Smooth muscle cell (in vitro differentiated cells): ENCODE data around the gene CMSS1. TPM values are rescaled to one million over a fixed set of nuclear protein-coding genes. Genes with fewer than 3 reads are reported as not detected.

Experiments
- DNase-seq: peaks from one replicate; lab custom pipeline; 2025; ENCODE audit not compliant: unreplicated experiment; lab: John Stamatoyannopoulos, UW
- H2AFZ ChIP-seq: fragments of 200-600 bp; sonication (generic); 2 replicates; pipeline ENCODE4 v1.6.0; 2016; ENCODE audit warnings: antibody characterized with exemption, low read depth, mild to moderate bottlenecking
- H3F3A ChIP-seq: fragments of 200-600 bp; sonication (generic); 2 replicates; pipeline ENCODE4 v1.6.0; 2017; ENCODE audit warnings: antibody characterized with exemption, low read depth
- H3K27ac ChIP-seq: fragments of 200-600 bp; sonication (generic); 2 replicates; pipeline ENCODE4 v1.5.1; 2016; ENCODE audit warnings: low read depth, mild to moderate bottlenecking
- H3K27me3 ChIP-seq: fragments of 200-600 bp; sonication (generic); 2 replicates; pipeline ENCODE4 v1.6.1; 2016; ENCODE audit warnings: low read depth, mild to moderate bottlenecking
- H3K36me3 ChIP-seq: fragments of 200-600 bp; sonication (generic); 2 replicates; pipeline ENCODE4 v1.5.1; 2016; ENCODE audit warnings: low read depth
- H3K4me1 ChIP-seq: fragments of 200-600 bp; sonication (generic); 2 replicates; pipeline ENCODE4 v1.5.1; 2016; ENCODE audit warnings: low read depth
- H3K4me2 ChIP-seq: fragments of 200-600 bp; sonication (generic); 2 replicates; pipeline ENCODE4 v1.6.0; 2016; ENCODE audit warnings: mild to moderate bottlenecking
- H3K4me3 ChIP-seq: fragments of 200-600 bp; sonication (generic); 2 replicates; pipeline ENCODE4 v1.5.1; 2016; ENCODE audit warnings: mild to moderate bottlenecking
- H3K79me2 ChIP-seq: fragments of 200-600 bp; sonication (generic); 2 replicates; pipeline ENCODE4 v1.6.0; 2016; ENCODE audit warnings: low read depth, mild to moderate bottlenecking
- H3K9ac ChIP-seq: fragments of 200-600 bp; sonication (generic); 2 replicates; pipeline ENCODE4 v1.6.0; 2016; ENCODE audit warnings: low read depth
- H3K9me3 ChIP-seq: fragments of 200-600 bp; sonication (generic); replicated peaks from 2 replicates; pipeline ENCODE4 v1.5.1; 2016; ENCODE audit warnings: low read depth
- H4K20me1 ChIP-seq: fragments of 200-600 bp; sonication (generic); 2 replicates; pipeline ENCODE4 v1.6.0; 2016; ENCODE audit warnings: low read depth
- WGBS: methylation state at CpG from one replicate; pipeline ENCODE4 v1.1.7; 2016; ENCODE audit warnings: low lambda C conversion rate; 5-methylcytosine and 5-hydroxymethylcytosine counted together
- polyA plus RNA-seq: library from polyadenylated mRNA; unstranded; fragments of >200 nt; fragmentation: Nextera tagmentation; extraction: Ambion mirVana; gene quantifications from 2 replicates; pipeline ENCODE4 v1.2.1, GENCODE V29; 2016
- total RNA-seq: library from RNA; depleted of rRNA; stranded (reverse); fragments of >200 nt; gene quantifications from 2 replicates; pipeline ENCODE4 v1.2.3, GENCODE V29; 2014
- TF ChIP-seq, protein P1 (sequence below): fragments of 200-600 bp; sonication (generic); IDR thresholded peaks from 2 replicates; pipeline ENCODE4 v1.5.1; 2017; ENCODE audit warnings: borderline replicate concordance, mild to moderate bottlenecking, antibody characterized with exemption; ENCODE audit not compliant: insufficient read depth, poor library complexity, severe bottlenecking

Gene CMSS1
- total and polyA plus RNA-seq, 2 experiments from 2014 or later, result 19.2 to 24.1 TPM

DNA sequence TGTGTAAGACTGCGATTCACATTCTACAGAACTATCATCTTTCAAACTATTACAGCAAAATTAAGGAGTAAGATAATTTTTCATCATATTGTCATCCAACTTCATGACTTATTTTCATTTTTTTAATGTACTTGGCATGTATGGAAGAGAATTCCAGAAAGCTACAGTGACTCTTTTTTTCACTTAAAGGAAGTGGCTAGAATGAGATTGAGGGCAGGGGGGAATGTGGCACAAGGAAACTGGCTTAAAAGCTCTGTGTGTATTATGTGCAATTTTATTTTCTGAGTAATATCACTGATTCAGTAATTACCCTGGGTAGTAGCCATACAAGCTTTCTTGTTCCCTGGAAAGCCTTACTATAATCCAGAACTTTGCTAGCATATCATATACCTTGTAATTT, 202.1 kb downstream of the CMSS1 start:
- Histone ChIP-seq H4K20me1 (no peaks in the 10 kb centered on the region), H3K79me2 (no peaks in the 10 kb centered on the region), H3K9me3 (peaks cover 5% of the 10 kb centered on the region), H3F3A (no peaks in the 10 kb centered on the region), H3K36me3 (no peaks in the 10 kb centered on the region), H3K4me2 (peak overlapping the region; percentile 27), H3K4me1 (no peaks in the 10 kb centered on the region), H3K27me3 (no peaks in the 10 kb centered on the region), H3K27ac (peak overlapping the region; percentile 44), H3K9ac (no peak overlapping the region), H2AFZ (no peak overlapping the region), H3K4me3 (no peak overlapping the region)
- no peak for DNase-seq
- TF ChIP-seq, protein P1, sequence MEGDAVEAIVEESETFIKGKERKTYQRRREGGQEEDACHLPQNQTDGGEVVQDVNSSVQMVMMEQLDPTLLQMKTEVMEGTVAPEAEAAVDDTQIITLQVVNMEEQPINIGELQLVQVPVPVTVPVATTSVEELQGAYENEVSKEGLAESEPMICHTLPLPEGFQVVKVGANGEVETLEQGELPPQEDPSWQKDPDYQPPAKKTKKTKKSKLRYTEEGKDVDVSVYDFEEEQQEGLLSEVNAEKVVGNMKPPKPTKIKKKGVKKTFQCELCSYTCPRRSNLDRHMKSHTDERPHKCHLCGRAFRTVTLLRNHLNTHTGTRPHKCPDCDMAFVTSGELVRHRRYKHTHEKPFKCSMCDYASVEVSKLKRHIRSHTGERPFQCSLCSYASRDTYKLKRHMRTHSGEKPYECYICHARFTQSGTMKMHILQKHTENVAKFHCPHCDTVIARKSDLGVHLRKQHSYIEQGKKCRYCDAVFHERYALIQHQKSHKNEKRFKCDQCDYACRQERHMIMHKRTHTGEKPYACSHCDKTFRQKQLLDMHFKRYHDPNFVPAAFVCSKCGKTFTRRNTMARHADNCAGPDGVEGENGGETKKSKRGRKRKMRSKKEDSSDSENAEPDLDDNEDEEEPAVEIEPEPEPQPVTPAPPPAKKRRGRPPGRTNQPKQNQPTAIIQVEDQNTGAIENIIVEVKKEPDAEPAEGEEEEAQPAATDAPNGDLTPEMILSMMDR, result no peak
- 100% methylated on average over 1 of the region's 1 CpG for WGBS

DNA sequence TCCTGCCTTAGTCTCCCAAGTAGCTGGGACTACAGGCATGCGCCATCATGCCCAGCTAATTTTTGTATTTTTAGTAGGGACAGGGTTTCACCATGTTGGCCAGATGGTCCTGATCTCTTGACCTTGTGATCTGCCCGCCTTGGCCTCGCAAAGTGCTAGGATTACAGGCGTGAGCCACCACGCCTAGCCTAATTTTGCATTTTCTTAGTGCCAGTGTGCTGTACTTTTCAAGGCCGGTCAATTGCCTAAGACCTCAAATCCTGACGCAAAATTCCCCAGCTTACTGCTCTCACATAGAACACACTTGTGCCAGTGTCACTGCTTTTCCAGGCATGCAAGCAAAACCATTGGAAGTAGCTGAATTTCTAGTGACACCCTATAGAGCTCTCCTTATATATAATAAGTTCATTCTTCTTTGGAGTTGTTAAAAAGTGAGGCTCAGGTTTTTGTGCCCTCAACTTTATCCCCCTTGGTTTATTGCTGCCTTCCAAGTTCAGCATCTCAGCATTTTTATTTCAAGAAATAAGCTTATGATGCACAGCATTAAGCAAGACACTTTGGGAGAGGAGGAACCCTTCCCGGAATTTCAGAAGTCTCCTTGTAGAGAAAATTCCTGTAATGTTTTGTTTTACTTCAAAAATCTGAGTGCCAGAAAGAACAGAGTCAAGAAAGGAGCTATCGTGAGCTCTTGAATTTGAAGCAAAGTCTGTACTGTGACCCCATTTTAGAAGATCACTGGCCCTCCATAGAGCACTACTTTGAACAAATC, 203.4 kb downstream of the CMSS1 start:
- no peaks in the 10 kb centered on the region for H3K36me3 ChIP-seq
- no peak overlapping the region for H3K9ac ChIP-seq
- no peaks in the 10 kb centered on the region for H3K9me3 ChIP-seq
- no peak overlapping the region for H3K4me2 ChIP-seq
- no peaks in the 10 kb centered on the region for H4K20me1 ChIP-seq
- no peak overlapping the region for H2AFZ ChIP-seq
- no peaks in the 10 kb centered on the region for H3F3A ChIP-seq
- DNase-seq, result no peak
- H3K4me3 ChIP-seq, result no peak overlapping the region
- TF ChIP-seq, protein P1, result no peak
- H3K4me1 ChIP-seq, result no peaks in the 10 kb centered on the region
- H3K27ac ChIP-seq, result no peak overlapping the region
- no peaks in the 10 kb centered on the region for H3K27me3 ChIP-seq
- 87% methylated on average over 9 of the region's 9 CpGs for WGBS
- H3K79me2 ChIP-seq, result no peaks in the 10 kb centered on the region

DNA sequence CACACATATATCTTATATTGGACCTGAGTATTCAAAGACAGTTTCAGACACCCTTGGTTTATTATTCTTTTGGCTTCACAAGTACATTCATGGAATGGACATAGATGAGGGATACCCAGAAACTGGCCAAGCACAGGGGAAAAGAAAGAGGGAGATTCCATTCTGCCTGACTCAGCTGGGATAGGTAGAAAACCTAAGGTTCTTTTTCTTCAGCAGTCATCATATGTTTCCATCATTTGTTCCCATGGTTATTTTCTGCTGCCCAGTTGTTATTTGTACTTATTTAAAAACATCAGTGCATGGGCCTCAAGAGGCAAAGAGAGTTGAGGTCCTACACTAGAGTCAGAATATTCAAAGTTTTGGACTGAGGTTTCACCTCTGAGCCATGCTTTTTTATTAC, 204.8 kb downstream of the CMSS1 start:
- Histone ChIP-seq H3F3A (no peaks in the 10 kb centered on the region), H4K20me1 (no peaks in the 10 kb centered on the region), H3K4me1 (no peaks in the 10 kb centered on the region), H3K36me3 (no peaks in the 10 kb centered on the region), H3K9ac (peak overlapping the region; percentile 52), H3K27ac (peak overlapping the region; percentile 87), H3K27me3 (no peaks in the 10 kb centered on the region), H3K9me3 (no peaks in the 10 kb centered on the region), H3K79me2 (no peaks in the 10 kb centered on the region), H2AFZ (no peak overlapping the region), H3K4me2 (no peak overlapping the region), H3K4me3 (no peak overlapping the region)
- DNase-seq, result no peak
- TF ChIP-seq, protein P1, result no peak

DNA sequence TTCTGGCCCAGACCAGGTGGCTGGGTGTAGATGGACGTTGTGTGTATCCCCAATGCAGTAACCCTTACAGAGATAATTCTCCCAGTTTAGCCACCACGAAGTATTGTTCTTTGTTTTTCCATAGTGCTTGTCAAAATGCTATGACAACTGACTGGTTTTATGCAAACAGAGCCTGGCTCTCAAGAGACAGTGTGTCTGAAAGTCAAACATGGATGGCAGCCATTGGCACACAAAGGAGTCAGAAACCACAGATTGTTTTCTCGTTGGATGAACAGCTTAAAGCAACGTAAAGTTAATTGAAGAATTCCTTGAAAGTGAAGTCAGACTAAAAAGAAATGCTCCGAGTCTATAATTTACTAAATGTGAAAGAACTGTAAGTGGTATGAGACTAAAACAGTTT, 205.5 kb downstream of the CMSS1 start:
- DNase-seq, result no peak
- WGBS, result 54% methylated on average over 5 of the region's 5 CpGs
- Histone ChIP-seq H4K20me1 (no peaks in the 10 kb centered on the region), H3K27ac (peak overlapping the region; percentile 87), H3K79me2 (no peaks in the 10 kb centered on the region), H2AFZ (no peak overlapping the region), H3K9me3 (no peaks in the 10 kb centered on the region), H3K27me3 (no peaks in the 10 kb centered on the region), H3F3A (no peaks in the 10 kb centered on the region), H3K4me1 (no peaks in the 10 kb centered on the region), H3K4me3 (no peak overlapping the region), H3K36me3 (no peaks in the 10 kb centered on the region), H3K4me2 (peak overlapping the region; percentile 12), H3K9ac (peak overlapping the region; percentile 52)
- TF ChIP-seq, protein P1, result no peak
